ENCODE measurements around the gene ADAMTS5. TPM values are rescaled to one million over a fixed set of nuclear protein-coding genes. Genes with fewer than 3 reads are reported as not detected.

ADAMTS5 gene
- total and polyA plus RNA-seq, 2 of the 8 experiments (the other 6 are each of a cell fraction or from before 2014, with no cell fraction given): 0.20 to 1.1 TPM

DNA sequence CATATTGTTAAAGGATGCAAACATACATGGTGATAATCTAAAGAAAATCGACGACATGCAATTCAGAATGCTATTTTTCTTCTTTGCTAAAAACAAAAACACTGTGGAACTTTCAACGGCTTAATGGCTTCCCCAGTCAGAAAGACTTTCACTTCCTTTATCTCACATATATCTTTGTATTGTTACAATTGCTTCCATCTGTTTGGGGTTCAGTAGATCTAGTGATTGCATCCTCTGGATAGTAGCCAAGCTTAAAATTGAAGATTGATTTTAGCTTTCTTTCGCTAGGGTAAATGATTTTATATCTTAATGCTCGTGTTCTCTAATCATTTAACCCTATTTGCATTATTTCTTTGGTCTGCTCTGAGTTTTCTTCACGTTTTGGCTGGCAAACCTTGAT, 89.9 kb downstream of the ADAMTS5 start:
- H4K91ac ChIP-seq (replicated peaks; ENCODE audit: insufficient read length, low read length): no peak overlapping the region
- no peak for DNase-seq (ENCODE audit: low read depth in 1 of 2, low spot score in 2 of 2)
- no peaks in the 10 kb centered on the region for H3K27me3 ChIP-seq (replicated peaks in 1 of 4; ENCODE audit: control insufficient read depth in 3 of 4, extremely low read depth in 1 of 4, insufficient read depth in 3 of 4, low read length in 3 of 4)
- H4K20me1 ChIP-seq (replicated peaks in 1 of 2; ENCODE audit: control insufficient read depth in 1 of 2, insufficient read depth in 2 of 2, low read length in 2 of 2): no peaks in the 10 kb centered on the region
- H3K9ac ChIP-seq (replicated peaks in 1 of 4; ENCODE audit: extremely low read depth in 1 of 4, low read depth in 3 of 4, low read length in 3 of 4): no peak overlapping the region
- H3K14ac ChIP-seq (ENCODE audit: insufficient read length): no peak overlapping the region
- WGBS, 2 experiments (ENCODE audit: extremely low coverage in 1 of 2, insufficient coverage in 1 of 2, insufficient read length in 1 of 2, insufficient replicate concordance in 2 of 2, low coverage in 1 of 2, low lambda C conversion rate in 2 of 2, missing lambda C conversion rate in 1 of 2): 88% methylated on average over 6 of the region's 6 CpGs; no CpG with 5 or more reads in 1 of the 2 experiments
- ChIA-PET CTCF (ENCODE audit: partially characterized antibody) (no interaction called here), POLR2A (ENCODE audit: partially characterized antibody) (no interaction called here)
- no peak overlapping the region for H3K4ac ChIP-seq (replicated peaks; ENCODE audit: insufficient read length, low read depth, low read length)
- H3K79me2 ChIP-seq (ENCODE audit: control insufficient read depth in 1 of 2, insufficient read depth in 2 of 2, low read length in 2 of 2): no peaks in the 10 kb centered on the region
- no peak overlapping the region for H3K27ac ChIP-seq (ENCODE audit: low read depth, low read length)
- no peaks in the 10 kb centered on the region for H3K4me1 ChIP-seq (replicated peaks in 1 of 4; ENCODE audit: control insufficient read depth in 3 of 4, insufficient read depth in 4 of 4, low read length in 3 of 4)
- H3K36me3 ChIP-seq (ENCODE audit: control insufficient read depth in 2 of 4, insufficient read depth in 4 of 4, low read length in 3 of 4): peaks cover 0 to 2% (median 0%) of the 10 kb centered on the region in 4 experiments; a peak in 1 of 8 replicates
- H3K79me1 ChIP-seq (ENCODE audit: low read depth, low read length): no peaks in the 10 kb centered on the region
- TF ChIP-seq SP4 (IDR thresholded peaks at IDR 0.05; ENCODE audit: low read length): no peak
- no peak for TF ChIP-seq BCL11A (IDR thresholded peaks at IDR 0.05; ENCODE audit: low read depth in 2 of 2, low read length in 2 of 2)
- TF ChIP-seq PHF8 (conservative IDR thresholded peaks at IDR 0.05; ENCODE audit: low read depth, low read length): no peak
- no peak for TF ChIP-seq BRCA1 (IDR thresholded peaks at IDR 0.05; ENCODE audit: low read depth, low read length)
- no peak for TF ChIP-seq KDM4A (IDR thresholded peaks at IDR 0.05; ENCODE audit: low read depth, low read length, severe bottlenecking)
- TF ChIP-seq MAX (IDR thresholded peaks at IDR 0.05): no peak
- no peak for TF ChIP-seq CREB1 (IDR thresholded peaks at IDR 0.05)
- TF ChIP-seq NRF1 (IDR thresholded peaks at IDR 0.05; ENCODE audit: low read depth, low read length): no peak
- TF ChIP-seq E2F6 (IDR thresholded peaks at IDR 0.05): no peak
- TF ChIP-seq TAF1 (IDR thresholded peaks at IDR 0.05; ENCODE audit: low read depth, low read length): no peak
- no peak for TF ChIP-seq EZH2 (IDR thresholded peaks at IDR 0.05; ENCODE audit: low read depth, low read length, severe bottlenecking)
- TF ChIP-seq GTF2F1 (IDR thresholded peaks at IDR 0.05; ENCODE audit: borderline replicate concordance, low read depth, low read length): no peak
- TF ChIP-seq NANOG (IDR thresholded peaks at IDR 0.05; ENCODE audit: insufficient read depth, low read depth, low read length, poor library complexity, severe bottlenecking): no peak
- no peak for TF ChIP-seq BACH1 (IDR thresholded peaks at IDR 0.05; ENCODE audit: low read length)
- no peak overlapping the region for H2BK5ac ChIP-seq (ENCODE audit: low read depth, low read length)
- no peak overlapping the region for H2BK120ac ChIP-seq (replicated peaks; ENCODE audit: low read depth, low read length)
- no peak overlapping the region for H2BK15ac ChIP-seq (ENCODE audit: low read length)
- H3K56ac ChIP-seq (replicated peaks; ENCODE audit: insufficient read length, low read depth, low read length): no peak overlapping the region
- no peaks in the 10 kb centered on the region for H3K23me2 ChIP-seq (ENCODE audit: low read depth, low read length)
- H2BK12ac ChIP-seq (ENCODE audit: low read depth, low read length): no peak overlapping the region
- H2BK20ac ChIP-seq (ENCODE audit: low read length): no peak overlapping the region
- H3K18ac ChIP-seq (ENCODE audit: extremely low read depth, low read length): no peak overlapping the region
- no peak overlapping the region for H3K4me3 ChIP-seq (ENCODE audit: extremely low read depth in 1 of 4, insufficient read depth in 2 of 4, low read depth in 3 of 4, low read length in 4 of 4)
- H2AFZ ChIP-seq (ENCODE audit: low read length): peak overlapping the region; percentile 51; the same call in 1 of the 2 replicates
- H4K8ac ChIP-seq (ENCODE audit: extremely low read depth, insufficient read depth, low read length): no peak overlapping the region
- no peak overlapping the region for H3K23ac ChIP-seq (ENCODE audit: insufficient read length)
- H3K9me3 ChIP-seq (ENCODE audit: insufficient read depth in 2 of 2, low read depth in 1 of 2, low read length in 1 of 2): peaks cover 3 to 8% of the 10 kb centered on the region in 2 experiments; a peak in 2 of 4 replicates
- FAIRE-seq: no peak
- no peak overlapping the region for H4K5ac ChIP-seq (ENCODE audit: insufficient read length, low read depth, low read length)
- H2AK5ac ChIP-seq (ENCODE audit: low read depth, low read length): no peak overlapping the region
- no peak overlapping the region for H3K4me2 ChIP-seq (ENCODE audit: insufficient read depth in 1 of 2, low read depth in 2 of 2, low read length in 2 of 2)

All from H1 (cell line).